HCT116 (cell line): ENCODE measurements around the gene SYNE1. TPM values are rescaled to one million over a fixed set of nuclear protein-coding genes. Genes with fewer than 3 reads are reported as not detected.

Experiments used
- ATAC-seq: fragments of 200-7000 bp; cut with Tn5 transposase; 2 replicates; pipeline ENCODE4 v1.9.1; 2020; ENCODE audit warnings: mild to moderate bottlenecking, moderate library complexity
- BruUV-seq: library from RNA; stranded (reverse); fragments of 400-500 nt; replicated peaks from 2 replicates; lab custom pipeline; 2021; lab: Mats Ljungman, UMichigan
- CTCF ChIA-PET: fragments of 300-600 bp; sonication (Branson Sonifier 250); formaldehyde crosslinking; loops from one replicate; lab custom pipeline; 2021; ENCODE audit warnings: antibody characterized with exemption; lab: Charles Lee
- POLR2A ChIA-PET: fragments of 300-600, 350-600 bp; sonication (Branson Sonifier 250); formaldehyde crosslinking; loops from one replicate; lab custom pipeline; 2021; ENCODE audit warnings: antibody characterized with exemption; lab: Charles Lee
- RAD21 ChIA-PET, 2 experiments: fragments of 300-600 bp; sonication (Branson Sonifier 250); formaldehyde crosslinking; loops; one replicate each; lab custom pipeline; 2023; ENCODE audit warnings: low total read pairs in 2 of 2; ENCODE audit not compliant: uncharacterized antibody in 2 of 2, unreplicated experiment in 2 of 2, low non-redundant PET in 1 of 2; lab: Charles Lee
- DNase-seq: peaks from one replicate; pipeline ENCODE4 v3.0.0-alpha.2; 2010; ENCODE audit warnings: low read depth, low spot score
- H2AFZ ChIP-seq: fragments of 200-600 bp; shearing (Covaris generic), sonication (generic); 2 replicates; pipeline ENCODE4 v1.6.1; 2017; ENCODE audit warnings: low read depth, mixed run types, mixed read lengths, antibody characterized with exemption, low read length; ENCODE audit not compliant: poor library complexity, severe bottlenecking
- H3K27ac ChIP-seq: 2 replicates; pipeline ENCODE4 v1.5.1; 2012; ENCODE audit warnings: low read depth, low read length
- H3K27me3 ChIP-seq: fragments of 200-600 bp; sonication (generic); 2 replicates; pipeline ENCODE4 v1.6.1; 2016; ENCODE audit warnings: mixed run types, low read length, mixed read lengths; ENCODE audit not compliant: insufficient read depth
- H3K36me3 ChIP-seq, 2 experiments: fragments of 200-500 bp in 1 of 2; fragments of 200-600 bp in 1 of 2; sonication (Bioruptor generic) in 1 of 2; sonication (generic) in 1 of 2; 2 replicates each; pipeline versions ENCODE4 v1.5.1 to v1.6.1; 2014 to 2016; ENCODE audit warnings: low read length in 2 of 2, inconsistent platforms in 1 of 2, mixed read lengths in 1 of 2, mixed run types in 1 of 2; ENCODE audit not compliant: insufficient read depth in 2 of 2, control insufficient read depth in 1 of 2
- H3K4me1 ChIP-seq, 2 experiments: fragments of 200-600 bp in 1 of 2; sonication (generic) in 1 of 2; 2 replicates each; pipeline versions ENCODE4 v1.5.1 to v1.6.1; 2012 to 2017; ENCODE audit warnings: low read length in 2 of 2, inconsistent platforms in 1 of 2, mild to moderate bottlenecking in 1 of 2, mixed read lengths in 1 of 2, mixed run types in 1 of 2, moderate library complexity in 1 of 2; ENCODE audit not compliant: insufficient read depth in 2 of 2, control insufficient read depth in 1 of 2
- H3K4me2 ChIP-seq: fragments of 200-600 bp; sonication (generic); 2 replicates; pipeline ENCODE4 v1.6.1; 2017; ENCODE audit warnings: mixed run types, low read length, mixed read lengths
- H3K4me3 ChIP-seq, 2 experiments: fragments of 200-600 bp in 1 of 2; sonication (generic) in 1 of 2; replicated peaks in 1 of 2; 2 replicates each; pipeline ENCODE4 v1.5.1; 2011 to 2016; ENCODE audit warnings: low read length in 2 of 2, control low read depth in 1 of 2, low read depth in 1 of 2, mild to moderate bottlenecking in 1 of 2, mixed read lengths in 1 of 2, mixed run types in 1 of 2
- H3K79me2 ChIP-seq: fragments of 200-600 bp; sonication (generic); 2 replicates; pipeline ENCODE4 v1.6.1; 2017; ENCODE audit warnings: mild to moderate bottlenecking, mixed run types, low read length, moderate library complexity, mixed read lengths; ENCODE audit not compliant: insufficient read depth
- H3K9ac ChIP-seq: fragments of 200-600 bp; sonication (generic); 2 replicates; pipeline ENCODE4 v1.6.1; 2016; ENCODE audit warnings: low read length, mixed read lengths
- H3K9me2 ChIP-seq: fragments of 200-600 bp; sonication (generic), shearing (Covaris generic); 2 replicates; pipeline ENCODE4 v1.6.1; 2017; ENCODE audit warnings: mixed run types, mild to moderate bottlenecking, moderate library complexity; ENCODE audit not compliant: insufficient read depth
- H3K9me3 ChIP-seq, 2 experiments: fragments of 200-500 bp in 1 of 2; fragments of 200-600 bp in 1 of 2; sonication (Bioruptor generic) in 1 of 2; sonication (generic) in 1 of 2; 2 replicates each; pipeline ENCODE4 v1.6.1; 2014 to 2017; ENCODE audit warnings: low read length in 2 of 2, mixed read lengths in 2 of 2, inconsistent platforms in 1 of 2, low read depth in 1 of 2, mild to moderate bottlenecking in 1 of 2, mixed run types in 1 of 2, moderate library complexity in 1 of 2; ENCODE audit not compliant: control insufficient read depth in 1 of 2, insufficient read depth in 1 of 2
- H4K20me1 ChIP-seq: fragments of 200-600 bp; sonication (generic), shearing (Covaris generic); 2 replicates; pipeline ENCODE4 v1.6.1; 2017; ENCODE audit warnings: mixed run types, mild to moderate bottlenecking, moderate library complexity; ENCODE audit not compliant: insufficient read depth
- CBX3 ChIP-seq: IDR thresholded peaks from 2 replicates; pipeline ENCODE4 v1.6.1; 2012; ENCODE audit warnings: low read depth
- CEBPB ChIP-seq: IDR thresholded peaks from 2 replicates; pipeline ENCODE4 v1.6.1; 2012; ENCODE audit warnings: low read depth
- EGR1 ChIP-seq: IDR thresholded peaks from 2 replicates; pipeline ENCODE4 v1.6.1; 2012; ENCODE audit warnings: low read depth
- ELF1 ChIP-seq: IDR thresholded peaks from 2 replicates; pipeline ENCODE4 v1.6.1; 2012; ENCODE audit warnings: low read depth, borderline replicate concordance
- EZH2 ChIP-seq: fragments of 200-600 bp; sonication (generic); IDR thresholded peaks from 2 replicates; pipeline ENCODE4 v1.6.1; 2017; ENCODE audit warnings: antibody characterized with exemption, mixed run types
- MAX ChIP-seq: IDR thresholded peaks from 2 replicates; pipeline ENCODE4 v1.6.1; 2012
- POLR2A ChIP-seq: IDR thresholded peaks from 2 replicates; pipeline ENCODE4 v1.7.0; 2011; ENCODE audit warnings: borderline replicate concordance; ENCODE audit not compliant: insufficient read depth, insufficient read length; ENCODE audit errors: extremely low read depth
- POLR2AphosphoS5 ChIP-seq: IDR thresholded peaks from 2 replicates; pipeline ENCODE4 v1.6.1; 2011; ENCODE audit warnings: mild to moderate bottlenecking, low read depth, low read length, moderate library complexity
- RAD21 ChIP-seq: IDR thresholded peaks from 2 replicates; pipeline ENCODE4 v1.6.1; 2012; ENCODE audit warnings: low read depth, mild to moderate bottlenecking
- REST ChIP-seq: IDR thresholded peaks from 2 replicates; pipeline ENCODE4 v1.6.1; 2012; ENCODE audit warnings: low read depth
- SIN3A ChIP-seq: IDR thresholded peaks from 2 replicates; pipeline ENCODE4 v1.6.1; 2012; ENCODE audit warnings: low read depth
- SP1 ChIP-seq: IDR thresholded peaks from 2 replicates; pipeline ENCODE4 v1.6.1; 2012; ENCODE audit warnings: low read depth
- SRF ChIP-seq: IDR thresholded peaks from 2 replicates; pipeline ENCODE4 v1.6.1; 2012; ENCODE audit warnings: low read depth
- TCF7L2 ChIP-seq: IDR thresholded peaks from 2 replicates; pipeline ENCODE4 v1.7.0; 2011; ENCODE audit warnings: borderline replicate concordance, inconsistent platforms; ENCODE audit not compliant: insufficient read depth, insufficient read length; ENCODE audit errors: extremely low read depth
- ZFX ChIP-seq: fragments of 450-650 bp; IDR thresholded peaks from 2 replicates; pipeline ENCODE4 v1.6.1; 2017
- ZNF274 ChIP-seq: fragments of 200-500 bp; sonication (Bioruptor generic); IDR thresholded peaks from 2 replicates; pipeline ENCODE4 v1.6.1; 2014; ENCODE audit warnings: mild to moderate bottlenecking, low read depth, low read length, inconsistent platforms
- intact Hi-C: fragments of 100-400 bp; cut with micrococcal nuclease; formaldehyde crosslinking; loops from 2 replicates; pipeline ENCODE4 v1.10.0; 2022
- total RNA-seq: library from RNA; stranded (reverse); gene quantifications from one replicate; pipeline ENCODE4 v1.2.1, GENCODE V29; 2021; ENCODE audit not compliant: unreplicated experiment
- TF ChIP-seq, protein P1 (sequence below): IDR thresholded peaks from 2 replicates; pipeline ENCODE4 v1.6.1; 2011; ENCODE audit warnings: mild to moderate bottlenecking, low read length, moderate library complexity; ENCODE audit not compliant: insufficient replicate concordance; ENCODE audit errors: extremely low read depth
- TF ChIP-seq, protein P2 (sequence below): IDR thresholded peaks from 2 replicates; pipeline ENCODE4 v1.6.1; 2012
- TF ChIP-seq, protein P3 (sequence below), 3 experiments: fragments of 200-600 bp in 1 of 3; sonication (generic) in 1 of 3; IDR thresholded peaks in 2 of 3; conservative IDR thresholded peaks in 1 of 3; 2 replicates each; pipeline ENCODE4 v1.5.1; 2012 to 2017; ENCODE audit warnings: low read depth in 2 of 3, low read length in 2 of 3, antibody characterized with exemption in 1 of 3, borderline replicate concordance in 1 of 3, control low read depth in 1 of 3, mild to moderate bottlenecking in 1 of 3, mixed read lengths in 1 of 3, mixed run types in 1 of 3, moderate library complexity in 1 of 3; ENCODE audit not compliant: insufficient read depth in 1 of 3

Gene SYNE1
- total RNA-seq, 1 experiment from 2014 or later = 5.4 TPM

DNA sequence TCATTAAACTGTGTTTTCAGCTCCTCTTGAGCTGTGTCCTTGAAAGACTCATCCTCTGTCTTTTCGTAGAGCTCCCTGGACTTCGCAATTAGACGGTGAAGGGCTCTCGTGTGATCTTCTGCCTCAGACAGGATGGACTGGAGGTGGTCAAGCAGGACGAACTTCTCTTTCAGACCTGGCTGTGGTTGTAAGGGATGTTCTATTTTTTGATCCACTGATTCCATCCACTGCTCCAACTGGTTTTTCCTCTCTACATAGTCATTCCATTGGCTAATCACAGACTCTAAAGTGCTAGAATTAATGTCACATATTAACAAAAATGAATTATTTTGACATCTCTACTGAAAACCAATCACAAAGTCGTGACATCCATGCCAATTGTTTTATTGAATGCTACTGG lies 250.1 kb downstream of the SYNE1 start:
- Histone ChIP-seq H3K4me1 (peaks cover 0 to under 1% of the 10 kb centered on the region in 2 experiments; a peak in 1 of 4 replicates), H3K79me2 (no peaks in the 10 kb centered on the region), H3K9me2 (no peaks in the 10 kb centered on the region), H4K20me1 (no peaks in the 10 kb centered on the region), H3K4me3 (no peak overlapping the region), H3K27ac (no peak overlapping the region), H3K9ac (no peak overlapping the region), H2AFZ (no peak overlapping the region), H3K4me2 (no peak overlapping the region), H3K9me3 (no peaks in the 10 kb centered on the region), H3K27me3 (no peaks in the 10 kb centered on the region), H3K36me3 (no peaks in the 10 kb centered on the region)
- DNase-seq (no peak), ATAC-seq (no peak)
- intact Hi-C loops = no loop called here
- ChIA-PET CTCF (no interaction called here), POLR2A (no interaction called here), RAD21 (no interaction called here)
- TF ChIP-seq SP1 (no peak), POLR2A (no peak), SIN3A (no peak), RAD21 (no peak), CEBPB (no peak), CBX3 (no peak), ZFX (no peak), EGR1 (no peak), SRF (no peak), REST (no peak), TCF7L2 (no peak), POLR2AphosphoS5 (no peak), ZNF274 (no peak), MAX (no peak), ELF1 (no peak), EZH2 (no peak)
- TF ChIP-seq, protein P1, sequence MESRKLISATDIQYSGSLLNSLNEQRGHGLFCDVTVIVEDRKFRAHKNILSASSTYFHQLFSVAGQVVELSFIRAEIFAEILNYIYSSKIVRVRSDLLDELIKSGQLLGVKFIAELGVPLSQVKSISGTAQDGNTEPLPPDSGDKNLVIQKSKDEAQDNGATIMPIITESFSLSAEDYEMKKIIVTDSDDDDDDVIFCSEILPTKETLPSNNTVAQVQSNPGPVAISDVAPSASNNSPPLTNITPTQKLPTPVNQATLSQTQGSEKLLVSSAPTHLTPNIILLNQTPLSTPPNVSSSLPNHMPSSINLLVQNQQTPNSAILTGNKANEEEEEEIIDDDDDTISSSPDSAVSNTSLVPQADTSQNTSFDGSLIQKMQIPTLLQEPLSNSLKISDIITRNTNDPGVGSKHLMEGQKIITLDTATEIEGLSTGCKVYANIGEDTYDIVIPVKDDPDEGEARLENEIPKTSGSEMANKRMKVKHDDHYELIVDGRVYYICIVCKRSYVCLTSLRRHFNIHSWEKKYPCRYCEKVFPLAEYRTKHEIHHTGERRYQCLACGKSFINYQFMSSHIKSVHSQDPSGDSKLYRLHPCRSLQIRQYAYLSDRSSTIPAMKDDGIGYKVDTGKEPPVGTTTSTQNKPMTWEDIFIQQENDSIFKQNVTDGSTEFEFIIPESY = no peak
- TF ChIP-seq, protein P2, sequence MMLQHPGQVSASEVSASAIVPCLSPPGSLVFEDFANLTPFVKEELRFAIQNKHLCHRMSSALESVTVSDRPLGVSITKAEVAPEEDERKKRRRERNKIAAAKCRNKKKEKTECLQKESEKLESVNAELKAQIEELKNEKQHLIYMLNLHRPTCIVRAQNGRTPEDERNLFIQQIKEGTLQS = no peak
- TF ChIP-seq, protein P3, sequence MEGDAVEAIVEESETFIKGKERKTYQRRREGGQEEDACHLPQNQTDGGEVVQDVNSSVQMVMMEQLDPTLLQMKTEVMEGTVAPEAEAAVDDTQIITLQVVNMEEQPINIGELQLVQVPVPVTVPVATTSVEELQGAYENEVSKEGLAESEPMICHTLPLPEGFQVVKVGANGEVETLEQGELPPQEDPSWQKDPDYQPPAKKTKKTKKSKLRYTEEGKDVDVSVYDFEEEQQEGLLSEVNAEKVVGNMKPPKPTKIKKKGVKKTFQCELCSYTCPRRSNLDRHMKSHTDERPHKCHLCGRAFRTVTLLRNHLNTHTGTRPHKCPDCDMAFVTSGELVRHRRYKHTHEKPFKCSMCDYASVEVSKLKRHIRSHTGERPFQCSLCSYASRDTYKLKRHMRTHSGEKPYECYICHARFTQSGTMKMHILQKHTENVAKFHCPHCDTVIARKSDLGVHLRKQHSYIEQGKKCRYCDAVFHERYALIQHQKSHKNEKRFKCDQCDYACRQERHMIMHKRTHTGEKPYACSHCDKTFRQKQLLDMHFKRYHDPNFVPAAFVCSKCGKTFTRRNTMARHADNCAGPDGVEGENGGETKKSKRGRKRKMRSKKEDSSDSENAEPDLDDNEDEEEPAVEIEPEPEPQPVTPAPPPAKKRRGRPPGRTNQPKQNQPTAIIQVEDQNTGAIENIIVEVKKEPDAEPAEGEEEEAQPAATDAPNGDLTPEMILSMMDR (IDR thresholded peaks at IDR 0.05 in 2 of 3, conservative IDR thresholded peaks at IDR 0.05 in 1 of 3; ENCODE audit: borderline replicate concordance in 1 of 3, insufficient read depth in 1 of 3, low read depth in 2 of 3, low read length in 2 of 3) = no peak
- BruUV-seq = no TSS peak
